Coronary artery (tissue), 2 donors: ENCODE results near the gene NUBP2.
A peak's percentile ranks its signal among the peaks of the same experiment; 100 is the strongest.

Experiments used
- DNase-seq: peaks from one replicate; pipeline ENCODE4 v3.0.0-alpha.2; 2017; ENCODE audit warnings: low spot score
- H3K27ac ChIP-seq, 2 donors: fragments of 200-600 bp; sonication (generic); one replicate each; pipeline ENCODE4 v1.5.1; 2016 to 2019
- H3K4me3 ChIP-seq: fragments of 200-600 bp; sonication (generic); 2 replicates; pipeline ENCODE4 v1.5.1; 2016; ENCODE audit warnings: mild to moderate bottlenecking, moderate library complexity
- CTCF ChIP-seq: fragments of 200-600 bp; sonication (generic); IDR thresholded peaks from one replicate; pipeline ENCODE4 v1.5.1; 2019; ENCODE audit warnings: antibody characterized with exemption

Gene NUBP2

GRCh38 chr16:1781254-1781653 lies 1.5 kb upstream of the NUBP2 start:
- peak overlapping the region in 1 of 2 donors; percentile 94 for H3K27ac ChIP-seq
- no peak for DNase-seq

DNA sequence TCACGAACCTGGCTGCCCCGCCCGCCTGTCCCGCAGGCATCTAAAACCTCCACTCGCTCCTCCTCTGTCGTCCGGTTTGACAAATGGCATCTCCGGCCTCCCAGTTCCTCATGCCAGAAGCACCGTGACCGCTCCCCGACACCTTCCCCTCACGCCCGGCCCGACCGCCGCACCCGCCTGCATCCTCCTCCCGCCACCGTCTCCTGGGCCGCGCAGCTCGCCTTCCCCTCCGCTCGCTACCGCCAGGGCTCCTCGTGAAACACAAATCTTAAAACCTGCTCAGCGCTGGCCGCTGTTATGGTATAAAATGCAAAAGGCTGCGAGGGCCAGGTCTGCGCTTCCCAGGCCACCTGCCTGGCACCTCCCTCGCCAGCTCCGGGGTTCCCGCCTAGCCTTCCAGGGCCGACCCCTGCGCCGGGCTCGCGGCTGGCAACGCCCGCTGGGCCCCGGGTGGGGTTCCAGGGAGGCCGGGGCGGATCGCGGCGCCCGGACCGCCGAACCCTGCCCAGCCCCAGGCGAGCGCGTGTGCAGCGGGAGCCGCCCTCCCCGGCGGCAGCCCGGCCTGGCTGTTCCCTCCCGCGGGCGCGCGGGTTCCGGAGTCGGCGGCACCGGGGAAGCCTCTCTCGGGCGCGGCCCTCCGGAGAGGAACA lies 877 bp upstream of the NUBP2 start:
- Histone ChIP-seq H3K27ac (peak overlapping the region; percentile 84 to 94), H3K4me3 (peak overlapping the region; percentile 99)
- no peak for TF ChIP-seq CTCF
- DNase-seq: no peak

More at GRCh38 chr16:1781254-1781653, 1.5 kb upstream of the NUBP2 start:
- no peak for TF ChIP-seq CTCF
- peak overlapping the region; percentile 99 for H3K4me3 ChIP-seq

GRCh38 chr16:1784977-1785845 lies 2.5 kb downstream of the NUBP2 start:
- DNase-seq: no peak
- no peak for TF ChIP-seq CTCF

DNA sequence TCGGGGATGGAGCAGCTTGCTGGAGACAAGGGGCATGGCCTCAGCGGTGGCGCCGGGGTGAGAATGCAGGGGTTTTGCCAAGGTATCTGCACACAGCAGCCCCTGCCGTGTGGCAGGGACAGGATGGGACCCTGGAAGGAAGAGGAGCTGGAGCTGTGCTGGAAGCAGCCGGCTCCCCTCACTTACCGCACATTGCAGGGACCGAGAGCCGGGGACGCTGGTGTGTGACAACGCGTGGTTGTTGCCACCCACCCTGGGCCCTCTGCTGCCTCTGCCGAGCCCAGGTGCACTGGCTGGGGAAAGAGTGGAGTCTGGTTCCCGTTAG lies 3.0 kb downstream of the NUBP2 start:
- DNase-seq: no peak
- no peak for TF ChIP-seq CTCF
- Histone ChIP-seq H3K27ac (no peak overlapping the region), H3K4me3 (no peak overlapping the region)

More at GRCh38 chr16:1784977-1785845, 2.5 kb downstream of the NUBP2 start:
- H3K4me3 ChIP-seq: no peak overlapping the region
- no peak overlapping the region for H3K27ac ChIP-seq

- DNase-seq: no peak
These were observed 3.7 kb downstream of the NUBP2 start for GRCh38 chr16:1786242-1787055.

DNA sequence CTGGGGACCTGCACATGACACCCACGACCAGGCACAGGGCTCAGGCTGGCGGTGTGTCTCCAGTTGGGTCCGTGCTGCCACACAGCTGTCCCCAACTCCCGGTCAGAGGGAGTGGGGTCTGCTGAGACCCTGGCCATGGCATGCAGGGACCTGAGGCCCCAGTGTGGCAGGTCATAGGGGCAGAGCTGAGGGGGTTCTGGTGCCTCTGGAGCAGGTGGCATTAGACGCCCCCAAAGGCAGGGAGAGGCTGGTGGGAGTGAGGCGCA lies 4.2 kb downstream of the NUBP2 start:
- no peak for DNase-seq
- Histone ChIP-seq H3K4me3 (no peak overlapping the region), H3K27ac (no peak overlapping the region)
- no peak for TF ChIP-seq CTCF

More at GRCh38 chr16:1786242-1787055, 3.7 kb downstream of the NUBP2 start:
- Histone ChIP-seq H3K27ac (no peak overlapping the region), H3K4me3 (no peak overlapping the region)
- TF ChIP-seq CTCF: no peak
